HG03280 (cell line): Measurements from ENCODE around the gene RIMS1.

Source experiments
- ATAC-seq: cut with Tn5 transposase; IDR thresholded peaks from one replicate; pipeline ENCODE4 v1.9.1; 2021; ENCODE audit warnings: mild to moderate bottlenecking, moderate library complexity; ENCODE audit not compliant: unreplicated experiment

RIMS1 gene

DNA sequence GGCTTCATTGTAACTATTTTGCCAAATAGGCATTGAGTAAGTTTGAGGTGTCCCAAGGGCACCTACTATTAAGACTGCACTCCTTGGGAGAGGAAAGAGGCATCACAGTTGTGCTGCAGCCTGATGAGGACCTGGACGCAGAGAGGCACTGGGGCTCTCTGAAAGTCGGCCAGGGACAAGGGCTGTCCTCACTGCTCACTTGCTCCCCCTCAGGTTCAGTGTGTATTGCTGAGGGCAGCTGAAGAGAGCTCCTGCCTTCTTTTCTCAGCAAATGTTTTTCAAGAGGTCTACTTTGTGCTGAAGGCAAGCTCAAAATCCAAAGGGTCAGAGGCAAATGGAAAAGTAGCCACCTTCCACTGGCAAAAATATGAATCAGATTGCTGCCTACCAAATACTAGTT, 331.8 kb downstream of the RIMS1 start:
- ATAC-seq: peak; percentile 90

DNA sequence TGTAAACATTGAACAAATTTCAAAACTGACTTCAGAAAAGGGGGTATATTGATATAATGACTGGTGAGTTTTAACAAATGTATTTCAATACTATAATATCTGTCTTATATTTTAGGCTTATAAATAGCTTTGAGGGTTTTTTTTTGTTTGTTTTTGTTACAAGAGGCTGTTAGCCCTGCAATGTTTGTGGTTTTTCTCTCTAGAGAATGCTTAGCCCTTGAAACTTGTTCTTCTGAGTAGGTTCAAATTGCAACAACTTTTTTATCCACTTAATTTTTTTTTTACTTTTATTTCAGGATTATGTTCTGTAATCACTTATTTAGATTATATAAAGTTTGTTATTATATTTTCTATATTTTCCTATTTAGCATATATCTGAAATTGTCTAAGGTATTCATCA, 333.2 kb downstream of the RIMS1 start:
- no peak for ATAC-seq

DNA sequence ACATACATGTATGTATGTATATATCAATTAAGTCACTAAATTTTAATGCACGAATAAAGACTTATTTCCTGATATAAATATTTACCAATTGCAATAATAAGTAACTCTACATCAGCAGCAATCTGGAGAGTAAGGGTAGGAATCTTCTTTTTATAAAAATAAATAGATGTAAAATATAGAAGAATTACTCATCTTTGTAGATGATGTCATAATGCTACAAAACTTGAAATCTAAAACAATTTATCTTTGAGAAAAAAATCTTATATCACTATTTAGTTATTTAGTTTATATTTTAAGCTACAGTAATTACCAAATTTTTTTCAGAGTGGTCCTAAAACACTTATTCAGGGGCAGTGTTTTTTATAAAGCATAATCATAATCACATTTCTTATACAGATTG, 351.7 kb downstream of the RIMS1 start:
- no peak for ATAC-seq

DNA sequence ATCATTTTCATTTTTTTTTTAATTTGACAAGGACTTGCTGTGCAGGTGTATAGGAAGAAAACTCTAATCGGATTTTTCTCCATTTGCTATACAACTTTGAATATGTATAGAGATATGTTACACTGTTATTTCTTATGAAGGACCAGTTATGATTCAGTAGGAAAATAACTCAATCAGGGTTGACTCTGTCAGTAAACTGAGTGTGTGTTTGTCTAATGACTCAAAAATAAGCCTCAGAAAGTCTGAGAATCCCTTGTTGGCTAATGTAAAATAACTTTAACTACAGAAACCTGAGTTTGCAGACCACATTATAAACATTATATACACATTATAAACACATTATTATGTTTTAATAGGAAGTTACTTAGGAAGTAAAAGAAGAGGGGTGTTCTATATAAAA, 352.6 kb downstream of the RIMS1 start:
- no peak for ATAC-seq

DNA sequence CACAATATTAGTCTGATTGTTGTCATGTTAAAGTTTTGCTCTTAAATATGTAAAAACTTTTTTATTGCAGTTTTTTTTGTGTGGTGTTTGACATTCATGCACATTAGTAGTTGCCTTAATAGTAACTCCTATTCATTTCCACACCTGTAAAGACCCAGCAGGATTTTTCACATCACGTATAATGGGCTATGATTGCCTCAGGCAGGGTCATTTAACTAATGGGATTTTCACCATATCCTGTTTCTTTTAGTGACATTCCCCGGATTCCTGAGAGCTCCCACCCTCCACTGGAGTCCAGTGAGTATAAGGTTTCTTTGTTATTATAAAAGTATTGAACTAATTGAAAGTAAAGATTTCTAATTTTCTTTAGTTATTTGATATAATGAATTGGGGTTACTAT, 359.2 kb downstream of the RIMS1 start:
- ATAC-seq: no peak

DNA sequence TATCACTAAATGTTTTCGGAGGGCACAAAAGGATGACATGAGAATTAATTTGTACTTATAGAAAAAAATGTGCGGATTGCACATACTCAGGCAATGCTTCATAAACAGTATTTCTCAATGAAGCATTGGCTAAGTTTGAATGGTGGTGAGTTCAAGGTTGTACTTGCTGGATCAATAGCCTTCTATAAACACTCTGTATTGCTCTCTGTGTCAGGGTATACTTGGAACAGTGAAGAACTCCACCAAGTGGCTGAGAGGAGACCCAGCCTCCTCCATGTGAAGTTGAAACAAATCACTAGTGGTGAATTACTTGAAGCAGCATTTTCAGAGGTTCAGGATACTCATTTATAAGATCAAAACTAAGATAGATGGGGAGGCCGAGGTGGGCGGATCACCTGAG, 360.6 kb downstream of the RIMS1 start:
- no peak for ATAC-seq

DNA sequence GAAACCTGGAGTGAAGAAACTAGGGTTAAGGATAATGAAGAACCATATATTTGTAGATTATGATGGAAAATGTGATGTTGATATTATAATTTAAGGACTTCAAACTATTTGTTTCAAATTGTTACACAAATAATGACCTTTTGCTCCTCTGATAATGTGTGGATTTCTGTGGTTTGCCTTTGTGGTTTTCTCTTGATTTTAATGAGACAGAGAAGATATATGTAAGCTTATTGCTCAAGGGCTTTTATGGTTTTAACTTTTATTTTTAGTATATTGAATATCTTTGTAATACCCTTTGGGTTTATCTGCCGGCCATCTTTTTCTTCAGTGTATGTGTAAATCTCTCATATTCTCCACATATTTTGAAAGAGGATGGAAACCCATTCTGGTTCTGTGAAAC, 362.3 kb downstream of the RIMS1 start:
- ATAC-seq: no peak

DNA sequence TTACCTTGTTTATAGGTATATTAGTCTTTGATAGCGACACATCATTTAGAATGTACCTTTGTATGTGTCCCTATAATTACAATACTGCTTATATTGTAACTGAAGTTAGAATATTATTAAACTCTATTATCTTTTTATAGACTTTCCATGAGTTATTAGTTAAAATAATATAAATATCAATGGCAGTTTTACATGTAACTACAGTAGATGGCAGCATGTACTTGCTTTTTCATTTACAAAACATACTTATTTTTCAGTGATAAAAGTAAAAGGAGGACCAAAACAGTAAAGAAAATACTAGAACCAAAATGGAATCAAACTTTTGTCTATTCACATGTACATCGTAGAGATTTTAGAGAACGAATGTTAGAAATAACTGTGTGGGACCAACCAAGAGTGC, 364.3 kb downstream of the RIMS1 start:
- no peak for ATAC-seq

DNA sequence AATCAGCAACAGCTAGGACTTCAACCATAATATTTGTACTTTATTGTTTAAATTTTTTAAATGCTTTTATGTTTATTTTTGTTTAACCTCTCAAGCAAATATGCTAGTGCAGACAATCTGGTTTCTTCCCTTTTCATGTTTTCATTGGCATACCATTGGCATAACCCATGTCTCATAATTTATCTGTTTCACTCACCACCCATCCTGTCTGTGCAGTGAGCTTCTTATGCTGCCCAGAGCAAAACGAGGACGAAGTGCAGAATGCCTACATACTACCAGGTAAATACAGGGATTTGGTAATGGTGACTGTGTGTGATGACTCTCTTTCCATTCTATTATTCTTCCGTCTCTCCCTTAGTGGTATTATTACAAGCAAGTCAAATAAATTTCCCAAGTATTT, 374.1 kb downstream of the RIMS1 start:
- no peak for ATAC-seq

DNA sequence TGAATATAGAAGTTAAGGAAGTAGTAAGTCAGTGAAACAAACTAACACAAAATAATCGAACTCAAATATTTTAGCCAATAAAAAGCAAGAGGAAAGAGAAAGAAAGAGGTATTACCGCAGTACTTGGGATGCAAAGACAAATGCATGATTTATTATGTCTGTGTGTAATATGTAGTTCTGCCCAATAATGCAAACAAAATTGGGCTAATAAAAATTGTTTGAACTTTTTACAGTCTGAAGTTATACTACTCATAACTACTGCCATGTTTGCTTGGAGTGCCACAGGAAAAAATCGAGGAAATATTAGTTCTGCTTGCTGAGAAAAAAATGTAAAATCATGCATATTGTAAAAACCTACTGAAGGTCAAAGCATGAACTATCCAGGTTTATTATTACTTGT, 375.2 kb downstream of the RIMS1 start:
- ATAC-seq: no peak

DNA sequence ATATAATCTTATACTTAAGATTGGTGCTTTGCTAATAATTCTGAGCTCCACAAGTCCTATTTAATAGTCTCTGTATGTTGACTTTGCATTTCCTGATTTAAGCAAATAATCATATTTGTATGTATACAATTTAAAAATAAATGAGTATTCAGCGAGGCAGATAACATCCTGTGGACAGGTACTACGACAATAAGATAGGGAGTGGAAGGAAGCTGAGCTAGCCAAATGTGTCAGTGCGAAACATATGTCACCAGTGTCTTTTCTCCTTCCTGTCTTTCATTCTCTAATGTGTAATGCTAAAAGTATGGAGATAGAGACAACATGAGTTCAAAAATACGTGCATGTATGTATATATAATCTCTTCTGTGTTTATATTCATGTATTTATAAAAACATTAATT, 375.9 kb downstream of the RIMS1 start:
- ATAC-seq: no peak

DNA sequence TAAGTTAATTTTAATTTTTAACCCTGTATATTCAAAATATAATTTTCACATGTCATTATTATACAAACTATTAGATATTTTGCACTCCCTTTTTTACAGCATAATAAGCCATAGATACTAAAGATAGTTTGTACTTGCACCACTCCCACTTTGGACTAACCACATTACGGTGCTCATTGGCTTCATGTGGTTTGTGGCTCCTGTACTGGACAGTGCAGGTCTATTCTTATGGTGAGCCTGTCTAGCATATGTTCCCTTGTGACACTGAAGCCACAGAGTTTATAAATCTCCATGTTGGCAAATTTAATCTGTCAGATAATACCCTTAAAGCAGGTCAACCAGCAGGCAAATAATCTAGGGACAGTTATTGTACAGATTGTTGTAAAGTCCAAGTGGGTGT, 381.1 kb downstream of the RIMS1 start:
- no peak for ATAC-seq

DNA sequence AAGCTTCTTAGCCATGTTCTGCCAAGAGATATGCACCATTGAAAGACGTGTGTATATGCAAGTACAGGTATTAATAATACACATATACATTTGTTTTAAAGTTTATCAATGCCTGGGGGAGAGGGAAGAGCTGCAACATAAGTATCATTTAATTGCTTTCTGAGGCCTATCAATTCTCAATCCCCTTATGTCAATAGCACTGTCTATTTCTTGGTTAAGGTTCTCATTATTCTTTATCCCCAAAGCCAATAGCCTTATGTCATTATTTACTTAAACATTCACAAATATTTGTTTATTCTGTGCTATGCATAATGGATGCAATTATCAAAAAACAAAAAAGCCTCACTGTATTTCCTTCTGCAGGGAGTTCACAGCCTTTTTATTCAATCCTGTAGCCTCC, 385.2 kb downstream of the RIMS1 start:
- ATAC-seq: no peak

DNA sequence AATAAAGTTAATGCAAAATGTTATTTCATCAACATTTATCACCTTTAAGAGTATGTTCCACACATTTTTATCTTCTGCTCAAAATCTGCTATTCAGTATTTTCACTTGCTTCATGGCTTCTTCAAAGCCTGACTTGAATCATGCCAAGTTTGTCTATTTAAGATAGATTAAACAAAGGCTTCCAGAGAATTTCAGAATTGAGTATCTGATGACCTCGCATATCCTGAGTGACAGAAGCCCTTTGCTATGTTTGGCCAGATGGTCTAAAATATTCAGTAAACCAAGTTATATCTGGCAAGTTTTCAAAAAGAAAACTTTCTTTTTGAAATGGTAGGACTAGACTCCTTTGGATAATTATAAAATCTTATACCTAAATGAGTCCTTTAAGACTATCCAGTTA, 386.6 kb downstream of the RIMS1 start:
- ATAC-seq: no peak

DNA sequence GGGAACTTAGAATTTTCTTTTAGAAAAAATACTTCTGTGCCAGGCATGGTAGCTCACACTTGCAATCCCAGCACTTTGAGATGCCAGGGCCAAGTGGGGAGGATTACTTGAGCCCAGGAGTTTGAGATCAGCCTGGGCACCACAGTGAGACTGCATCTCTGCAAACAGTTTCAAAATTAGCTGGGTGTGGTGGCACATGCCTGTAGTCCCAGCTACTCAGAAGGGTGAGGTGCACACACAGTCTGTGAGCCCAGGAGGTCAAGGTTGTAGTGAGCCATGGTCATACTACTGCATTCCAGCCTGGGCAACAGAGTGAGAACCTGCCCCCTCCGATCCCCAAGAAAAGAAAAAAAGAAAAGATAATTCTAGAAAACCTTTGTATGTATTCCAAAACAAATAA, 389.5 kb downstream of the RIMS1 start:
- no peak for ATAC-seq

DNA sequence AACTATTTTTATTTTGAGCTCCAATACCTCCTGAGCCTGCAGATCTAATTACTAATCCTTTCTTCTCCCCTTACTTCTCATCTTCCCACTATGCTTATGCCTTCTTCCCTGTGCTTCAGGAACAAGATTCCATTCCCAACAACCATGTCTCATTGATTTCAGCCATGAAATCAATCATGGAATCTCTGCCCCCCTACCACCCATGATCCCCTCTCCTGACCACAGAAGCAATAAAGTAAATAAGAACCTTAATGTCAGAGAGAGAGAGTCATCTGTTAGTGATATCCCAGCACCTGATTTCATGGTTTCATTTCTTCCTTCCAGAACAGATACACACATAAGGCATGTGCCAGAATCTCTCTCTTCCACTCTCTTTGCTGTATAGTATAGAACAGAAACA, 395.9 kb downstream of the RIMS1 start:
- ATAC-seq: no peak

DNA sequence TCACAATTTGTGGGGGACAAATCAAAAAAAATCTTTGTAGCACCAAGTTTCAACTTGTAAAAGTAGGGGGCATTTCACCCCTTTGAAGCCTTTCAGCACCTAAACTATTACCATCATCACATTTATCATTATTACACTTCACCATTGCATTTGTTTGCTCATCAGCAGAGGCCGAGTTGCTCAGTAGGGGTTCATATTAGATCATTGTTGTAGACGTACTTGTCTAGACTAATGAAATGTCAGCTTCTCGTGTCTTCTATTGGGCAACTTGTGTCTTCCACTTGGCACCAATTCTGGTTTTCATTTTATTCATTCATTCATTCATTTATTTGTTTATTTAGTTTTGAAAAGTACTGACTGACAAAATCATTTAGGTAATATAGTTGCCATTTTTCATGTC, 397.2 kb downstream of the RIMS1 start:
- ATAC-seq: no peak

DNA sequence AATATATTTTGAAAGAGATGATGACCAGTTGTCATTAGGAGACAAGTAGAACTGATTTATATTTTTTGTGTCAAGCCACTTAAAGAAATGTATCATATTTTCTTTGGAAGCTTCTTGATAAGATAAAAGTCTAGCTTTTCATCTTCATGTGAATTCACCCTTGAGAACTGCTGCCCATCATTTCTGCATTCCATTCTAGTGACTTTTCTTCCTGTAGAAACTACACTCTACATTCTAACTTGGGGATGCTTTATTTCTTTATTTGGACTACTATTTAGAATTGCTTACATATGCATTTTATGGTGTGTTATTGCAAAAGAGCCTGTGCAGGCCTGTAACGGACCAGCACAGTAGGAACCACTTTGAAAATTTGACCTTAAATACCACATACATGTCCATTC, 400.6 kb downstream of the RIMS1 start:
- ATAC-seq: no peak

DNA sequence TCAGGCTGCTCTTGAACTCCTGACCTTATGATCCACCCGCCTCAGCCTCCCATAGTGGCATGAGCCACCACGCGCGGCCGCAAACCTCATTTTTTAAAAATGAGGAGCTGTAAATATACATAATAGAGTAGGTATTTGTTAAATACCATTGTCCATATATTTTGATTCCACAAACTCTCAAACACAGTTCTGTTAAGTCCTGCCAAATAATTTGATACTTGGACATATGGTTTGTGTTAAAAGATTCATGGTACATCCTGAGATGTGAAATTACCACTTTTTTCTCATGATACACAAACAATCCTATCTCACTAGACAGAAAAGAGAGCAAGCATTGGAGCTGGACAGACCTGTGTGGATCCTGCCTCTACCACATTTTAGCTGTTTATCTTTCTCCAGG, 401.5 kb downstream of the RIMS1 start:
- ATAC-seq: no peak

DNA sequence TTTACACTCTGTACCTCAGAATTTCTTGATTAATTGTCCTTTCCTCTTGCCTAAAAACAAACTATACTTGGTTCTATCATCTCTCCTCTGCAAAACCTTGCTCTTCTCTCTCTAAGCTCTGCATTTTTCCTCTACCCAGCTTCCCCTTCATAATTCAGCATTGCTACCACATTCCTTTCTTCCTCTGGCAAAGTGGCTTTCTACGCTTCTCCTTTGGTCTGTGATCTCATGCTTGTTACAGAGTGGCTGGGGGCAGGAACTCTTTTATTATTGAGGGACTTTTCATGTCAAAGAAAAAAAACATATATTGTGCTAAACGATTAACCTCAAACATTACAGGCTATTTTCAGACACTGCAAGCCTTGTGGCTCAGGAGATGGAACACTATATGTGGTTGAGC, 402.2 kb downstream of the RIMS1 start:
- ATAC-seq: no peak

DNA sequence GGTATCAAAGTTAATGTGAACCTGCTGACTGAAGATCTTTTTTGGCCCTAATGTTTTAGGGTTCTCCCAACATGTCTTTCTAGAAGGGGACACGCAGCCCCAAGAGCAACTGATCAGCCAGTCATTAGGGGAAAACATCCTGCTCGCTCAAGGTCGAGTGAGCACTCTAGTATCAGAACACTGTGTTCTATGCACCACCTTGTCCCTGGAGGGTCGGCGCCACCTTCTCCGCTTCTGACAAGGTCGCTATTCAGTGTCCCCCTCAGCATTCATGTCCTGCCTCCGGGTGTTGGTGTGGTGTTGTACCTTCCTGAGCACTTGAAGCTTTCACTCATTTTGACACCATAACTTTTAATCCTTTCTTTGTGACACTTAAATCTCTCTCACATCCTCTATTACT, 404.3 kb downstream of the RIMS1 start:
- ATAC-seq: no peak

DNA sequence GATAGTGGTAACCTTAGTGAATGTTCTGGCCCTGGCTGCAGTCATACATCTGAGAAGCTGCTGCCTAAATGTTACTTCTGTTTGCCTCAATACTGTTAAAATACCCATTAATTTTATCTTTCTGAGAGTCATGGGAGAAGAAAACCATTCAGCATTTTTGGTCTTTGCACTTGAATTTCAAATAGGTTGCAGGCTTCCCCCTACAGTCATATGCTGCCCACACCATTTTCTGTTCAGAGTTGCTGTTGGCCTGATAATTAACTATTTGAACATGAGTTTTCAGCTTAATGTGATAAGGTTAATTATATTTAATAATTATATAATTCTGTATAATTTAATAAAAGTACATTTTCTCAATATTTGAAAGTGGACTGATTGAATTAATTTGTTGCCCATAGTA, 410.0 kb downstream of the RIMS1 start:
- ATAC-seq: no peak

DNA sequence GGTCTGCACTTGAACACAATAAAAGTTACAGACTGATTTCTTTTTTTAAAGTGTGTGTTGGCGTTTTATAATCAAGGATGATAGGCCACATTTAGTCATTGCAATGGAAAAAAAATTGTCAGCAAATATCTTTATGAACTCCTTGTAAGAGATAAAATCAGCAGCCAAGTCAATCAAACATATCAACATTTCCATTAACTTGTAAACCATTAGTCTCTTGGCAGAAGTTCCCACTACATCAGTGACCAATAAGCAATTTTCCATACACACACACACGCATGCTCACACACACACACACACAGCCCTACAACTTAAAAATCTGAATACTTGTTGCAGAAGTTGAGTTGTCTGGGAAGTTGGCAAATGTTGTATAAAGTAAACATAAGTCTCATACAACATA, 419.6 kb downstream of the RIMS1 start:
- ATAC-seq: no peak

DNA sequence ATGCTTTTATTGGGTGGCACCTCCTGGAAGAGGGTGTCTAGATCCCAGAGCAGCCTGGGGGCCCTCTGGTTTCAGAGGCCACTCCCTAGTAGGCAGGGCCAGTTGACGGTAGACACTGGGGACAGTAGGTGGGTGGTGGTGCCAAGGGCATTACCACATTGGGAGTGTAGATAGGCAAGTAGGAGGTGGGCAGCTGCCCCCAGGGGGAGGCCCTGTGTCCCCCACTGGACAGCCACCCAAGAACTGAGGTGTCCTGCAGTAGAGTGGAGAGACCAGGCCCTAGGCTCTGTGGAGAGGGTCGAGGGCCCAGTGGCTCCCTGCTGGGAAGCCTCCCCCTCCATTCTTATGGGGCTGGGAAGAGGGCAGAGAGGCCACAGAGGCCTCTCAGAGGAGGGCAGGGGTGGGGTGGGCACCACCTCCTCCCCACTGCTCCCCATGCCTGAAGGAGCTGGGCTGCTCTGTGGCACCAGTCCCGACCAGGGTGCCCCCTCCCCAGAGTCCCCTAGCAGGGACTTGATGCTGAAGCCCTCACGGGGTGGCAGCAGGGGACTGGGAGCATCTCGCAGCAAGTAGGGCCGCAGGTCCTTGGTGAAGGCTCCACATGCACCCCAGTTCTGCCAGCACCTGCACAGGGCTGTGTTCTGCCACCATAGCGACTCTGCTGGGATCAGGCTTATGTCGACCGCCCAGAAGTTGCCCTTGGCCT, 430.5 kb downstream of the RIMS1 start:
- no peak for ATAC-seq
